GM21529 (cell line): ENCODE measurements around the gene PAMR1.

Source experiments
- ATAC-seq: cut with Tn5 transposase; IDR thresholded peaks from one replicate; pipeline ENCODE4 v1.9.1; 2021; ENCODE audit not compliant: unreplicated experiment

The PAMR1 gene

GRCh38 chr11:35461917-35462538 is 63.4 kb downstream of the PAMR1 start:
- no peak for ATAC-seq

- no peak for ATAC-seq
Measured at GRCh38 chr11:35459489-35459888, 65.9 kb downstream of the PAMR1 start.

GRCh38 chr11:35458846-35459245 is 66.6 kb downstream of the PAMR1 start:
- ATAC-seq, result no peak

GRCh38 chr11:35454362-35454761 is 71.1 kb downstream of the PAMR1 start:
- ATAC-seq, result no peak

GRCh38 chr11:35436581-35437250 is 88.7 kb downstream of the PAMR1 start:
- ATAC-seq, result no peak

- no peak for ATAC-seq
Measured at GRCh38 chr11:35433588-35433987, 91.8 kb downstream of the PAMR1 start.

- ATAC-seq, result no peak
Measured at GRCh38 chr11:35432464-35432863, 93.0 kb downstream of the PAMR1 start.

GRCh38 chr11:35427071-35427470 is 98.3 kb downstream of the PAMR1 start:
- no peak for ATAC-seq

- ATAC-seq, result no peak
Measured at GRCh38 chr11:35426351-35426750, 99.1 kb downstream of the PAMR1 start.

GRCh38 chr11:35425603-35426212 is 99.7 kb downstream of the PAMR1 start:
- no peak for ATAC-seq

- ATAC-seq, result no peak
Measured at GRCh38 chr11:35424157-35424940, 101.1 kb downstream of the PAMR1 start.

GRCh38 chr11:35420371-35420770 is 105.0 kb downstream of the PAMR1 start:
- ATAC-seq, result no peak

- ATAC-seq, result no peak
Measured at GRCh38 chr11:35419830-35420333, 105.5 kb downstream of the PAMR1 start.

GRCh38 chr11:35419184-35419829 is 106.1 kb downstream of the PAMR1 start, which contains the start of gene SLC1A2:
Gene SLC1A2 (minus strand): TSS chr11:35419558. CDS start chr11:35418966, 592 bp downstream.
- ATAC-seq, result no peak

- no peak for ATAC-seq
Measured at GRCh38 chr11:35418282-35419183, 106.9 kb downstream of the PAMR1 start.

- ATAC-seq, result no peak
Measured at GRCh38 chr11:35415487-35415886, 109.9 kb downstream of the PAMR1 start.

GRCh38 chr11:35414776-35415175 is 110.6 kb downstream of the PAMR1 start:
- ATAC-seq, result no peak

- ATAC-seq, result no peak
Measured at GRCh38 chr11:35414311-35414710, 111.1 kb downstream of the PAMR1 start.

- ATAC-seq, result no peak
Measured at GRCh38 chr11:35413598-35413997, 111.8 kb downstream of the PAMR1 start.

- no peak for ATAC-seq
Measured at GRCh38 chr11:35412285-35412684, 113.1 kb downstream of the PAMR1 start.
